Measurements from ENCODE around the gene ANKRD29.

Gene ANKRD29

GRCh38 chr18:23683671-23684070, 21.0 kb upstream of the ANKRD29 start:
- DNase-seq, result no peak

GRCh38 chr18:23683155-23683554, 20.4 kb upstream of the ANKRD29 start:
- DNase-seq, result no peak

- DNase-seq, result no peak
These were observed 19.8 kb upstream of the ANKRD29 start for GRCh38 chr18:23682472-23682871.

GRCh38 chr18:23682045-23682444, 19.3 kb upstream of the ANKRD29 start:
- DNase-seq, result no peak

- DNase-seq, result no peak
These were observed 13.2 kb upstream of the ANKRD29 start for GRCh38 chr18:23675896-23676295.

GRCh38 chr18:23675236-23675635, 12.5 kb upstream of the ANKRD29 start:
- no peak for DNase-seq

- DNase-seq, result no peak
These were observed 11.0 kb upstream of the ANKRD29 start for GRCh38 chr18:23673725-23674124.

- DNase-seq, result no peak
These were observed 8.9 kb upstream of the ANKRD29 start for GRCh38 chr18:23671564-23671963.

- DNase-seq, result no peak
These were observed 7.2 kb upstream of the ANKRD29 start for GRCh38 chr18:23669804-23670405.

GRCh38 chr18:23669202-23669766, 6.6 kb upstream of the ANKRD29 start:
- DNase-seq, result no peak

- no peak for DNase-seq
These were observed 6.0 kb upstream of the ANKRD29 start for GRCh38 chr18:23668731-23669130.

GRCh38 chr18:23667114-23667513, 4.4 kb upstream of the ANKRD29 start:
- DNase-seq, result no peak

GRCh38 chr18:23664674-23665073, 2.0 kb upstream of the ANKRD29 start:
- no peak for DNase-seq

GRCh38 chr18:23661735-23662308, 889 bp downstream of the ANKRD29 start:
- no peak for DNase-seq

GRCh38 chr18:23658285-23658684, 4.4 kb downstream of the ANKRD29 start:
- no peak for DNase-seq

- DNase-seq, result no peak
These were observed 10.5 kb downstream of the ANKRD29 start for GRCh38 chr18:23652232-23652631.

GRCh38 chr18:23650968-23651927, 11.5 kb downstream of the ANKRD29 start:
- no peak for DNase-seq

- DNase-seq, result no peak
These were observed 13.6 kb downstream of the ANKRD29 start for GRCh38 chr18:23648940-23649607.

- DNase-seq, result no peak
These were observed 14.3 kb downstream of the ANKRD29 start for GRCh38 chr18:23648456-23648855.

GRCh38 chr18:23646282-23646681, 16.4 kb downstream of the ANKRD29 start:
- DNase-seq, result no peak

- DNase-seq, result no peak
These were observed 17.0 kb downstream of the ANKRD29 start for GRCh38 chr18:23645568-23646175.

- DNase-seq, result no peak
These were observed 18.8 kb downstream of the ANKRD29 start for GRCh38 chr18:23643815-23644490.

Data from CD4-positive, alpha-beta T cell treated with Interleukin-4 for 4 hours (primary cell).